Metanephros (tissue), 2 donors: Measurements from ENCODE around the gene DLX6. TPM values are rescaled to one million over a fixed set of nuclear protein-coding genes. Genes with fewer than 3 reads are reported as not detected.

ENCODE experiments used
- small RNA-seq: library from RNA; depleted of rRNA; stranded (forward); fragments of <200 nt; gene quantifications from one replicate; pipeline ENCODE3, GENCODE V24; 2014; ENCODE audit warnings: low replicate concordance
- total RNA-seq: library from RNA; depleted of rRNA; stranded (reverse); fragments of >200 nt; gene quantifications from one replicate; pipeline ENCODE4 v1.2.3, GENCODE V29; 2014

Gene DLX6
- not detected for total RNA-seq

GRCh38 chr7:97005183-97006054 is at the start of gene DLX6:
Gene DLX6, plus strand, starts transcription at chr7:97005553. Its CDS starts 425 bp downstream, at chr7:97005978.

GRCh38 chr7:97024209-97025129 is 19.1 kb downstream of the DLX6 start, which contains the start of gene DLX5:
Gene DLX5, minus strand, starts transcription at chr7:97024831. Its CDS starts 208 bp downstream, at chr7:97024623.

Small RNA genes lying within 50 kb of the gene (small RNA-seq; reads per million reads assigned to genes)
- gene RF01778 (not detected), gene RF01887 (not detected), gene RF01888 (not detected)

Other genes starting within 250 kb of the DLX6 start
- 0.29 TPM for gene DLX5, start 19.3 kb downstream of the DLX6 start, total RNA-seq
- 31.2 TPM for gene SDHAF3, start 112.1 kb downstream of the DLX6 start, total RNA-seq